Measurements from ENCODE around the gene FARP2.
A peak's percentile ranks its signal among the peaks of the same experiment; 100 is the strongest.

Gene FARP2

GRCh38 chr2:241454837-241455485 is 98.9 kb downstream of the FARP2 start:
- TF ChIP-seq, protein P1, sequence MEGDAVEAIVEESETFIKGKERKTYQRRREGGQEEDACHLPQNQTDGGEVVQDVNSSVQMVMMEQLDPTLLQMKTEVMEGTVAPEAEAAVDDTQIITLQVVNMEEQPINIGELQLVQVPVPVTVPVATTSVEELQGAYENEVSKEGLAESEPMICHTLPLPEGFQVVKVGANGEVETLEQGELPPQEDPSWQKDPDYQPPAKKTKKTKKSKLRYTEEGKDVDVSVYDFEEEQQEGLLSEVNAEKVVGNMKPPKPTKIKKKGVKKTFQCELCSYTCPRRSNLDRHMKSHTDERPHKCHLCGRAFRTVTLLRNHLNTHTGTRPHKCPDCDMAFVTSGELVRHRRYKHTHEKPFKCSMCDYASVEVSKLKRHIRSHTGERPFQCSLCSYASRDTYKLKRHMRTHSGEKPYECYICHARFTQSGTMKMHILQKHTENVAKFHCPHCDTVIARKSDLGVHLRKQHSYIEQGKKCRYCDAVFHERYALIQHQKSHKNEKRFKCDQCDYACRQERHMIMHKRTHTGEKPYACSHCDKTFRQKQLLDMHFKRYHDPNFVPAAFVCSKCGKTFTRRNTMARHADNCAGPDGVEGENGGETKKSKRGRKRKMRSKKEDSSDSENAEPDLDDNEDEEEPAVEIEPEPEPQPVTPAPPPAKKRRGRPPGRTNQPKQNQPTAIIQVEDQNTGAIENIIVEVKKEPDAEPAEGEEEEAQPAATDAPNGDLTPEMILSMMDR (conservative IDR thresholded peaks at IDR 0.05; ENCODE audit: control insufficient read depth, insufficient read depth, low read depth, low read length) = no peak
- no peak overlapping the region for H3K4me3 ChIP-seq (ENCODE audit: control insufficient read depth, low read depth, low read length)
- DNase-seq (ENCODE audit: low read depth) = peak; percentile 17

- no peak overlapping the region for H3K4me3 ChIP-seq (ENCODE audit: control insufficient read depth, low read depth, low read length)
- TF ChIP-seq, protein P1 (conservative IDR thresholded peaks at IDR 0.05; ENCODE audit: control insufficient read depth, insufficient read depth, low read depth, low read length) = no peak
- DNase-seq (ENCODE audit: low read depth) = no peak
Observed at GRCh38 chr2:241456546-241456945, 100.5 kb downstream of the FARP2 start.

DNA sequence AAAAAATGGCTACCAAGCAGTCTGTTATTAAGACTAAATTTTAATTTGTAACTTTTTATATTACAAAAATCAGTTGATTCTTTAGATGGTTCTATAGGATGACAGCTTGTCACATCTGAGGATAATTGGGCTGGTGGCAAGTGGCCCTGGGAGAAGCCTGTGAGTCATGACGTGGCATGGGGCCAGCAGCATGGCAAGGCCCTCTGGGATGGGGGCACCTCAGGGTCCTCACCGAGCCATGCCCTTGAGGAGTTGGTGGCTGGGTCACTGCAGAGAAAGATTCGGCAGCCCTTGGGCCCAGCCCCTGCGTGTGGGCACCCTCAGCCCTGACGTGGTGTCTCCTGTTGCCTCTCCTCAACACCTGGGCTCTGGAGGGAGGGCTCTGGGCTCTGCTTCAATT is 102.6 kb downstream of the FARP2 start:
- no peak for DNase-seq (ENCODE audit: low read depth)
- TF ChIP-seq, protein P1 (conservative IDR thresholded peaks at IDR 0.05; ENCODE audit: control insufficient read depth, insufficient read depth, low read depth, low read length) = no peak
- H3K4me3 ChIP-seq (ENCODE audit: control insufficient read depth, low read depth, low read length) = no peak overlapping the region

- H3K4me3 ChIP-seq (ENCODE audit: control insufficient read depth, low read depth, low read length) = no peak overlapping the region
- TF ChIP-seq, protein P1 (conservative IDR thresholded peaks at IDR 0.05; ENCODE audit: control insufficient read depth, insufficient read depth, low read depth, low read length) = no peak
- DNase-seq (ENCODE audit: low read depth) = no peak
Observed at GRCh38 chr2:241459520-241459919, 103.4 kb downstream of the FARP2 start.

- H3K4me3 ChIP-seq (ENCODE audit: control insufficient read depth, low read depth, low read length) = no peak overlapping the region
- no peak for DNase-seq (ENCODE audit: low read depth)
- TF ChIP-seq, protein P1 (conservative IDR thresholded peaks at IDR 0.05; ENCODE audit: control insufficient read depth, insufficient read depth, low read depth, low read length) = no peak
Observed at GRCh38 chr2:241460631-241461030, 104.5 kb downstream of the FARP2 start.

DNA sequence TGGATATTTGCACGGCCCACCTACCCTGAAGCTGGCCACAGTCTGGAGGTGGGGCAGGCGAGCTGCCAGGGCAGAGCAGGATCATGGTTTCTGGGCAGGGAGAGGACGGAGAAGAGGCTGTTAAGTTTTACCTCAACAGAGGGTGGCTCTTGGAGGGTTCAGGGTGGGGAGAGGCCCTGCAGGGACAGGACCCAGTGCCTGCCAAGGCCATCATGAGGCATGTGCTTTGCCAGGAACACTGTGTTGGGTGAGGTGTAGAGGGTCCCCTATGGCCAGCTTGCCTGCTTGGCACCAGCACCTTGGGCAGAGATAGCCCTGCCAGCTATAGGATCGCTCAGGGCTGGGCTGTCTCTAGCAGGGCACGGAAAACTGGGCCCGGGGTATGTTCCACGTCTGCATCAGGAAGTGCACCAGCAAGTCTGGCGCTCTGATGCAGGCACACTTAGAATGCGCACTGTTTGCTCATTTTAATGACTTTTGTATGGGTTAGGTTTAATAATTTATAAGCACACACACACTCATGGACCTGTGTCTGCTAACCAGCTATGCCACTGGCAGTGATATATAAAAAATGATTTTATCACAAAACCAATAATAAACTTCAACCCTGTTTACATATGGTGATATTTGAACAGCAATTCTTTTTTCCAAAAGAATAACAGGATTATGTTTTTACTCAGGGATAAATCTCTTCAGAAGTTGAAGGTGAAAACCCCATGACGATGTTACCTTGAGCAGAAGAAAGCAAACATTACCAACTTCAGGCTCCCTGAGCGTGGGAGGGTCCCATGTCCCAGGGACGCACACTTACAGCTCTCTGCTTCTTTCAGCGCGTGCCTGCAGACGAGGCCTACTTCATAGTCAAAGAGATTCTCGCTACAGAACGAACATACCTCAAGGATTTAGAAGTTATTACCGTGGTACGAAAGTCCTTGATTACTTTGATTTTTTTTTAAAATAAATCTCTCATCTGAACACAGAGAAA is 105.9 kb downstream of the FARP2 start:
- no peak for DNase-seq (ENCODE audit: low read depth)
- TF ChIP-seq, protein P1 (conservative IDR thresholded peaks at IDR 0.05; ENCODE audit: control insufficient read depth, insufficient read depth, low read depth, low read length) = no peak
- H3K4me3 ChIP-seq (ENCODE audit: control insufficient read depth, low read depth, low read length) = no peak overlapping the region

Measured in fibroblast of mammary gland (primary cell).